Midbrain (tissue), 1 donor: ENCODE results near the gene JMJD8.
"Not testable (repeated sequence)": the region's sequence is repeated elsewhere in the genome, so short reads cannot be mapped to it uniquely, and the experiment has no call there.

ENCODE experiments used
- DNase-seq: peaks from one replicate; lab custom pipeline; 2025; lab: John Stamatoyannopoulos, UW

Gene JMJD8

GRCh38 chr16:721765-722540, 37.8 kb upstream of the JMJD8 start:
- no peak for DNase-seq

GRCh38 chr16:720990-721764, 37.0 kb upstream of the JMJD8 start, which contains the start of gene ANTKMT:
Gene ANTKMT (plus strand): TSS chr16:721146. CDS start chr16:721275, 129 bp downstream.
- peak; percentile 83 for DNase-seq

GRCh38 chr16:720447-720989, 36.4 kb upstream of the JMJD8 start:
- DNase-seq, result peak; percentile 58

DNA sequence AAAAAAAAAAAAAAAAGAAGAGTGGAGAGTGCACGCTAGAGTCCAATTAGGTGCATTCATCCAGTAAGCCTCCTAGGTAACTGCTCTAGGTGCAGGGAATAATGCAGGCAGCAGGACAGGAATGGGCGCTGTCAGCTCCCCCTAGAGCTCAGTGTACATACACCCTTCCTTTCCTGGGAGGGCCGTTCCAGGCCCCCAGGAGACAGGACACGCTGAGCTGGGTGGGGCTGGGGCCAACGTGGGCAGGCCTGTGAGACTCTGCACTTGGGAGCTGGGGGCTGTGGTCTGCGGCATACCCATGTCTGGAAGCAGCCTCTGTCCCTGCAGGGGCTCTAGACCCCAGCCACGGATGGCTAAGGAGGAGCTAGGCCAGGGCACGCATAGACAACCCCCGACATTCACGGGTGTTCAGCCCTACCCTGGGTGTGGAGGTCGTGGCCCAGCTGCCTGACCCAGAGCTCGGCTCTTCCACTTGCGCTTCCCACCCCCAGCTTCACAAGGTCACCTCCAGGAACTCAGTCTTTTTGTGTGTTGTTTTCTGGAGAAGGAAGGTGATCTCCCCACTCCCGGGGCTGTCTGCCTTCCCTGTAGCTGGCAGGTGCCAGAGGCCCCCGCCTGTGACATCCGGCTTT, 35.8 kb upstream of the JMJD8 start:
- no peak for DNase-seq

DNA sequence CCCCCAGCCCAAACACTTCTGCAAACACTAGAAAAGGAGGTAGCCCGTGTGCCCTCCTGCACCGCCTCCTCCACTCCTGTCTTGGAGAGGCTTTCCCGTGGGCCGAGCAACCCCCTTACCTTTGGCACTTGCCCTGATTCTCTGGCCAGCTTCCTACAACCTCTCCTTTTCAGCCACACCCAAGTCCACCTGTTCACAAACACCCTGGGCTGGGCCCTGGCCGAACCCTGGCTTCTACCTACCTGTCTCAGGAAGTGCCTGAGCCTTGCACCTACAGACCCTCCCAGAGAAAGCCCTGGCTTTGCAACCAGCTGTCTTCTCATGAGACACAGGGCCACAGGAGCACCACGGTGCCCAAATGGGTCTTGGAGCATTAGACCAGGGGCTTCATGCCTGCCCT, 34.8 kb upstream of the JMJD8 start:
- no peak for DNase-seq

DNA sequence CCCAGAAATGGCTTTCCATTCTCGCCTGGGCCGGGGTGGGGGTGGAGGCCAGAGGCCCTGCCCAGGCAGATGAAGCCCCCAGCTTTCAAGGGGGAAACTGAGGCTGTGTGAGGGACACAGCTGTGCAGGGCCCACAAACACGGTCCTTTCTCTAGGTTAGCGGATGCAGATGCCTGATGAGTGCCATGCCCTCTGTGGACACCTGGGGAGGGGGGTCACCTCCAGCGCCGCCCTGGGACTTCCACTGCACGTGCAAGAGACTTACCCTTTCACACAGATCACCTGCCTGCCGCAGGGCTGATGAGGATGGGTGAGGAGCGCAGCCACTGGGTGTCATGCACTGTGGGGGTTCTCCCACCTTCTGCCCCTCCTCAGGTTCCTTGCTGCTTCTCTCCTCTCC, 34.3 kb upstream of the JMJD8 start:
- DNase-seq, result no peak

- DNase-seq, result no peak
These were observed 33.5 kb upstream of the JMJD8 start for GRCh38 chr16:717450-718245.

- DNase-seq, result no peak
These were observed 32.7 kb upstream of the JMJD8 start for GRCh38 chr16:716768-717325.

GRCh38 chr16:716200-716568, 32.0 kb upstream of the JMJD8 start:
- DNase-seq, result peak; percentile 94

DNA sequence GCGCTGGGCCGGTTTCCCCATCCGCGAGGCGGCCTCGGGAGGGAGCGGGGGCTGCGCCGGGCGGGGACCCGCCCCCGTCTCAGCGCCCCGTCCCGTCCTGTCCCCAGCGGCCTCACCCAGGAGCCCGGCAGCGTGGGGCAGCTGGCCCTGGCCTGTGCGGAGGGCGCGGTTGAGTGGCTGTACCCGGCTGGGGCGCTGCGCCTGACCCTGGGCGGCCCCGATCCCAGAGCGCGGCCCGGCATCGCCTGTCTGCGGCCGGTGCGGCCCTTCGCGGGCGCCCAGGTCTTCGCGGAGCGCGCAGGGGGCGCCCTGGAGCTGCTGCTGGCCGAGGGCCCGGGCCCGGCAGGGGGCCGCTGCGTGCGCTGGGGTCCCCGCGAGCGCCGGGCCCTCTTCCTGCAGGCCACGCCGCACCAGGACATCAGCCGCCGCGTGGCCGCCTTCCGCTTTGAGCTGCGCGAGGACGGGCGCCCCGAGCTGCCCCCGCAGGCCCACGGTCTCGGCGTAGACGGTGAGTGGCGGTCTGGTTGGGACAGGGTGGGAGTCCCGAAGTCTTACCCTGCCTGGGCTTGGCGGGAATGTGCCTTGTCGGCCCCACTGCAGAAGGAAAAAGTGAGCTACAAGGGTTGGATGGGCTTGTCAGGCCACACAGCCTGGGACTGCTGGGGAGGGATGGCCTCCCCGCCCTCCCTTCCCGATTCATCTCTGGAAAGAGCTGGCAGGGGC, 31.5 kb upstream of the JMJD8 start:
- DNase-seq, result peak; percentile 22

DNA sequence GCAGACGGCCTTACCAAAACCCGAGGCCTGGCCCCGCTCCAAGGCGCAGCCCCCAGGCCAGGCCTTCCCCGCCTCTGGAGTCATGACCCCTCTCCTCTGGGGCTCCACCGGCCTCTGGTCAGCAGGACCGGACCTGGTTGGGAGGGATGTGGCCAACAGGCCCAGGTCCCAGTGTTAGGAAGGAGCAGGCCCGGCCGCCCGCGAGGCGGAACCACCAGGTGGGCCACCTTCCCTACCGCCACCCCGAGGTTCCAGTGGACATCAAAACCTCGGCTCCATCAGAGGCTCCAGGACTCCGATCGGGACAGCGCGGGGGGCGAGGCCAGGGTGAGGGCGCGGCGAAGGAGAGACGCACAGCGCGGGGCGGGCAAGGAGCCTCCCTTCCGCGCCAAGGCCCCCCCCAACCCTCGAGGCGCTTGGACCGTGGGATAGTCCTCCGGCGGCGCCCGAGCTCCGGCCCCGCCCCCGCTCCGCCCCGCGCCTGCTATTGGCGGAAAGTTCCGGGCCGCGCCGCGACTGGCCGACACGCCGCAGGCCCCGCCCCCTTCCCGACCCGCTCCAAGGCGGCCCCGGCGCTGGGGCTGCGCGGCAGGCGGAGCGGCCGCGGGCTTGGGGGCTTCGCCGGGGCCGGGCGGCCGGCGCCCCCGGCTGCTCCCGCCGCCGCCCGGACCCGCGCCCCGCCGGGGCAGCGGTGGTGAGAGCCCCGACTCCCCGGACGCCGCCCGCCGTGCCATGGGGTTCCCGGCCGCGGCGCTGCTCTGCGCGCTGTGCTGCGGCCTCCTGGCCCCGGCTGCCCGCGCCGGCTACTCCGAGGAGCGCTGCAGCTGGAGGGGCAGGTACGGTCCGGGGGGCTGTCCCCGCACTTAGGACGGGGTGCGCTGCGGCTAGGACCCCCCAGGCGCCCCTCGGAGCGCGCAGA, 30.7 kb upstream of the JMJD8 start, which contains the start of gene METRN:
METRN (plus strand) TSS at position 561 of the 919 bp plus-strand sequence; CDS start at position 733, 172 bp downstream.
- peak; percentile 90 for DNase-seq

DNA sequence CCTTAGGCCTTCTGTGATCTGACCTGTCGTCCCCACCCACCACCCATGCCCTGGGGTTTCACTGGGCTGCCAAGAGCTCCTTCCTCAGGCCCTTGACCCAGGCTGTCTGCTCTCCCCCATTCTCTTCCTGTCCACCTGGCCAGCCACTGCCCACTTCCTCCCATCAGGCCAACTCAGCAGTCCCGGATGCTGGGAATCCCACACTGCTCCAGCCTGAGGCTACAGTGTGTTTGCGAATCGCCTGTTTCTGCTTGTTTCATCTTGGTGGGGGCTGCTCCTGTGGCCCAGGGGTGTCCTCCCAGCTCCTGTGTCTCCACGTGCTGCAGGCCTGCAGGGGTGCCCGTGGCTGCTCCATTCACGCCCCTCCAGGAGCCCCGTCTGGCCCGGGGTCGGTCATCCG, 29.9 kb upstream of the JMJD8 start:
- no peak for DNase-seq

DNA sequence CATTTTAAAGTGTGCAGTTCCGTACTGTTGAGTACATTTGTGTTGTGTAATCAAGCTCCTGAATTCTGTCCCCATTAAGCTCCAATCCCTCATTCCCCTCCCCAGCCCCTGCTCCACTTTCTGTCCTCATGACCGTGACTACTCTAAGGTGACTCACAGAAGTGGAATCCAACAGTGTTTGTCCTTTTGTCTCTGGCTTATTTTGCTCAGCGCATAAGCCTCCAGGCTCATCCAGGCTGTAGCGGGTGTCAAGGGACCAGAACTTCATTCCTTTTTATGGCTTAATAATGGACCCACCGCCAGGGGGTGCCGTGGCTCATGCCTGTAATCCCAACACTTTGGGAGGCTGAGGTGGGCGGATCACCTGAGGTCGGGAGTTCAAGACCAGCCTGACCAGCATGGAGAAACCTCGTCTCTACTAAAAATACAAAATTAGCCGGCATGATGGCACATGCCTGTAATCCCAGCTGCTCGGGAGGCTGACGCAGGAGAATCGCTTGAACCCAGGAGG, 28.7 kb upstream of the JMJD8 start:
- DNase-seq, result not testable (repeated sequence)

DNA sequence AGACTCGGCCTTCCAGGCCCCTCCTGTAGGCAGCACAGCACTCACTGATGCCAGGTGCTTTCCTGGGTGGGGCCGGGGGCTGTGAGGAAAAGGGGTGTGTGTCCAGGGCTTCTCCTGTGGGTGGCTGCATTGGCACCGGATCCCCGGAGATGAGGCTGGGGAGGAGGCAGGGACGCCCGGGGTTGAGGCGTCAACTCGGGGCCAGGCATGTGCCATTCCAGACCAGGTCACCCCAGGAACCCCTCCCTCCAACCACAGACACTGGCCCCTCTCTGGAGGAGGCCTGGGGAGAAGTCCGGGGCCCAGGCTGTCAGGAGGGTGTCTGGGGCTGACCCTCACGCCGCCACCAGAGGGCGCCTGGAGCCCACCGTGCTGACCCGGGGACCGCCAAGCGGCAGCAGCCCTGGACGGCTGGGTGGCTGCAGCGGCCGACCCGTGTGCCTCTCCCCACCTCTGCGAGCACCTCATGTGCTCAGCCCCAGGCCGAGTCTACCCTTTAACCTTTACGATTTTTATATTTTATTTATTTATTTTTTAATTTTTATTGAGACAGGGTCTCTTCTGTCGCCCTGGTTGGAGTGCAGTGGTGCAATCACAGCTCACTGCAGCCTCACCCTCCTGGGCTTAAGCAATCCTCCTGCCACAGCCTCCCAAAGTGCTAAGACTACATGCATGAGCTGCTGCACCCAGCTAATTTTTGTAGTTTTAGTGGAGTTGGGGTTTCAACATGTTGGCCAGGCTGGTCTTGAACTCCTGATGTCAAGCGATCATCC, 27.6 kb upstream of the JMJD8 start:
- DNase-seq, result peak; percentile 76

DNA sequence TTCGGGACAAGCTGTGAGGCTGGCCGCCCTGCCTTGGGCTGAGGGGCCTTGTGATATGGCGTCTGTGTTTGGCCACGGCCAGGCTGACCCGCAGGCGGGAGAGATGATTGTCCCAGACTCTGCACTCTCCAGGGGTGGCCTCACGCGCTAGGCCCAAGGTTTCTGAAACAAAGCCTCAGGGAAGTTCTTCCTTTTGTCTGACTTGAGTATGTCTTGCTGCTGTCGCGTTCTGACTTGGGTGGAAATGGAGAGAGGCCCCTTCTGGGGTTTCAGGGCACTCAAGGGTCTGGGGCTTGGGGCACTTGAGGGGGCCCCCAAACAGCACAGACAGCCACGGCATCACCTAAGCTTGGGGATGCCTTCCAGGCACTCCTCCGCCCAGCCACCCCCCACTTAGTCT, 26.9 kb upstream of the JMJD8 start:
- DNase-seq, result no peak

DNA sequence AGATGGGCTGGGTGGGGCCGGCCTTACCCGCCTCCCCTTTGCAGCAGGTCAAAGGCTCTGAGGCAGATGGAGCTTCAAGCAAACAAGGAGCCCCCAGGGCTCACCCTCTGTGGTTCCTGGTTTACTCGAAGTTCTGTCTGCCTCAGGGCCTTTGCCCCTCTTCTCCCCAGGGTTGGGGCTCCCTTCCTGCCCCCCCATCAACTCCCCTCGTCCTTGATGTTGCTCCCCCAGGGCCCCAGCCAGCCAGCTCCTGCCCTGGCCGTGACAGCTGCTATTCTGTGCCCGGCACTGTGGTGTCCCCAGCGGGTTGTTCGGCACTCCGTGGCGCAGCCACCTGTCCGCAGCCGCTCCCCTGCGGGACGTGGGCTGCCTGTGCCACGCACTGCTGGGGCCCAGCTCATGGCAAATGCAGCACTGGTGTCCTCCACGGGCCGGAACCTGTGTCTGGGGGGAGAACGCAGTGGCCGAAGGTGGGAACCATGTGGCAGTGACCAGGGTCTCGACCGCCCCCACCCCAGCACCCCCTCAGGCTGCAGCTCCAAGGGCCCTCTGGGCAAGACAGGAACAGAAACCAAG, 26.5 kb upstream of the JMJD8 start:
- DNase-seq, result no peak

DNA sequence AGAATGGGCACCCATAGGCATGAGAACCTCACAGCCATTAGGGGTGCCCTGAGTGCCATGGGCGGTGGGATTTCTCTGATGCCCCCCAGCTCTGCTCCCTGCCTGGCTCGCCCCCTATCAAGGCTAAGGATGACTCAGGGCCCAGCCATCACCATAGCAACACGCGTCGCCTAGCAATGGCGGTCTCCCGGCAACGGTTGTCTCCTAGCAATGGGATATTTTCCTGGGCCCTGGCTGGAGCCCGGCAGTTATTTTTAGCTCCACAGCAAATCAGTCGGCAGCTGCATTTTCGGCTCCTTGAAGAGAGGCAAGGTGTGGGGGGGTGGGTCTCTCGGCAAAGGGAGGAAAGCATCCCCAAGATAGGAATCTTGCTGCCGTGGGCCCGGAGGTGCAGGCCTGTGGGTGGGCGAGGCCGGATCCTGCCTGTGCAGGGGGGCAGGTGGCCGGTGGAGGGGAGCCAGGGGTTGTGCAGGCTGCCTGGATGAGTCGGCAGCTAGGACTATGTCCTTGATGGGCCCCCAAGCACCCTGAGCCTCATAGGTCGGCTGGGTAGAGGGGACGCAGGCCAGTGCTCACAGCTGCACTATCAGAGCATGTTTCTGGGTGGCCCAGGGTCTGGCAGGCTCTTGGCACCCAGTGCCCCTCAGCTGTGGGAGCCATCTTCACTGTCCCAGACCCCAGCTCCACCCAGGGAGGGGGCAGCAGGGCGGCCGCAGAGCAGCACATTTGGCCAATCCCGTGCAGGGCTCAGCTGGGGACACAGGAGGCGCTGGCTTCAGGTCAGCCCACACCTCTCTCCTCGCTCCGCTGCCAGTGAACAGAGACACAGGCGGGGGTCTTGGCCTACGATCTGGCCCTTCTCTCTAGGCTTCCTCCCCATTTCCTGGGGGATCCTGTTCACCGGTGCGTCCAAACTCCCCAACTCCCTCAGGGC, 25.7 kb upstream of the JMJD8 start:
- DNase-seq, result peak; percentile 84
